HG03354 (cell line): Measurements from ENCODE around the gene ITGB4.
"Not testable (repeated sequence)": the region's sequence is repeated elsewhere in the genome, so short reads cannot be mapped to it uniquely, and the experiment has no call there.

Experiments
- ATAC-seq: cut with Tn5 transposase; IDR thresholded peaks from one replicate; pipeline ENCODE4 v1.9.1; 2021; ENCODE audit warnings: mild to moderate bottlenecking; ENCODE audit not compliant: unreplicated experiment, poor library complexity, severe bottlenecking

The ITGB4 gene

GRCh38 chr17:75750661-75751423 lies 29.6 kb downstream of the ITGB4 start:
- no peak for ATAC-seq

- ATAC-seq = no peak
These were observed 30.6 kb downstream of the ITGB4 start for GRCh38 chr17:75751676-75752404.

- ATAC-seq = no peak
These were observed 31.1 kb downstream of the ITGB4 start for GRCh38 chr17:75752405-75752709.

- no peak for ATAC-seq
These were observed 31.7 kb downstream of the ITGB4 start for GRCh38 chr17:75752802-75753513.

- ATAC-seq = peak; percentile 64
These were observed 32.5 kb downstream of the ITGB4 start for GRCh38 chr17:75753514-75754377.

- no peak for ATAC-seq
These were observed 33.3 kb downstream of the ITGB4 start for GRCh38 chr17:75754378-75755204.

GRCh38 chr17:75755205-75755901 lies 34.1 kb downstream of the ITGB4 start:
- ATAC-seq = no peak

- ATAC-seq = no peak
These were observed 34.7 kb downstream of the ITGB4 start for GRCh38 chr17:75755990-75756389.

GRCh38 chr17:75756451-75757085 lies 35.3 kb downstream of the ITGB4 start:
- ATAC-seq = no peak

- no peak for ATAC-seq
These were observed 35.9 kb downstream of the ITGB4 start for GRCh38 chr17:75757086-75757681.

- no peak for ATAC-seq
These were observed 37.1 kb downstream of the ITGB4 start for GRCh38 chr17:75758131-75758905.

- ATAC-seq = no peak
These were observed 38.2 kb downstream of the ITGB4 start for GRCh38 chr17:75759457-75759856.

GRCh38 chr17:75759978-75760640 lies 38.9 kb downstream of the ITGB4 start:
- ATAC-seq = not testable (repeated sequence)

- no peak for ATAC-seq
These were observed 41.4 kb downstream of the ITGB4 start for GRCh38 chr17:75762513-75763268.

GRCh38 chr17:75763269-75763607 lies 42.0 kb downstream of the ITGB4 start:
- no peak for ATAC-seq
